K562 (cell line): ENCODE measurements around the gene S100A3. TPM values are rescaled to one million over a fixed set of nuclear protein-coding genes. Genes with fewer than 3 reads are reported as not detected.

Experiments used
- ATAC-seq: fragments of 200-7000 bp; cut with Tn5 transposase; 3 replicates; pipeline ENCODE4 v1.9.1; 2020; ENCODE audit warnings: moderate library complexity
- BruUV-seq: library from RNA; stranded (reverse); fragments of 400-500 nt; replicated peaks from 2 replicates; lab custom pipeline; 2021; lab: Mats Ljungman, UMichigan
- CTCF ChIA-PET: fragments of 300-600 bp; formaldehyde crosslinking; extraction: SDS; loops from one replicate; lab custom pipeline; 2021; ENCODE audit warnings: low intra/inter-chr PET ratio; lab: Yijun Ruan, JAX
- POLR2A ChIA-PET: fragments of 300-600, 350-650 bp; sonication (Branson Sonifier 250); formaldehyde crosslinking; extraction: SDS; loops from one replicate; lab custom pipeline; 2021; ENCODE audit warnings: antibody characterized with exemption, inconsistent platforms; lab: Yijun Ruan, JAX
- DNase-seq, 4 experiments: peaks; one replicate each; pipeline versions ENCODE4 v3.0.0 to v3.0.0-alpha.2; 2011 to 2018; ENCODE audit warnings: low spot score in 3 of 4, mixed read lengths in 3 of 4; ENCODE audit errors: extremely low read depth in 1 of 4
- FAIRE-seq: peaks from 2 replicates; lab custom pipeline; 2011; peaks lifted over from hg19 to GRCh38; lab: Jason Lieb, UNC
- H2AFZ ChIP-seq: 2 replicates; pipeline ENCODE4 v1.6.0; 2011; ENCODE audit warnings: low read depth, low read length, control low read depth, inconsistent platforms
- H3K27ac ChIP-seq: fragments of 200-600 bp; 3 replicates; pipeline ENCODE4 v1.8.0; 2011; ENCODE audit warnings: low read depth, mild to moderate bottlenecking, control low read depth, inconsistent platforms, low read length, moderate library complexity, mixed read lengths; ENCODE audit errors: extremely low read depth
- H3K27me3 ChIP-seq, 2 experiments: fragments of 300-600 bp in 1 of 2; 2 replicates in 1 of 2; 3 replicates in 1 of 2; pipeline versions ENCODE4 v1.6.0 to v1.8.0; 2011; ENCODE audit warnings: inconsistent platforms in 2 of 2, low read length in 2 of 2, mild to moderate bottlenecking in 1 of 2, mixed read lengths in 1 of 2, moderate library complexity in 1 of 2; ENCODE audit not compliant: control insufficient read depth in 2 of 2, insufficient read depth in 2 of 2
- H3K36me3 ChIP-seq: fragments of 300-600 bp; 3 replicates; pipeline ENCODE4 v1.8.0; 2011; ENCODE audit warnings: mild to moderate bottlenecking, low read length, inconsistent platforms; ENCODE audit not compliant: control insufficient read depth, insufficient read depth
- H3K4me1 ChIP-seq, 2 experiments: fragments of 200-600 bp in 1 of 2; replicated peaks in 1 of 2; 2 replicates in 1 of 2; 3 replicates in 1 of 2; pipeline versions ENCODE4 v1.5.1 to v1.8.0; 2011; ENCODE audit warnings: inconsistent platforms in 2 of 2, low read length in 2 of 2, mild to moderate bottlenecking in 1 of 2, mixed read lengths in 1 of 2, moderate library complexity in 1 of 2; ENCODE audit not compliant: control insufficient read depth in 2 of 2, insufficient read depth in 2 of 2
- H3K4me2 ChIP-seq: 2 replicates; pipeline ENCODE4 v1.6.1; 2011; ENCODE audit warnings: low read length, control low read depth, inconsistent platforms, mixed read lengths; ENCODE audit not compliant: insufficient read depth
- H3K4me3 ChIP-seq: fragments of 200-600 bp; sonication (generic), shearing (Covaris generic); 2 replicates; pipeline ENCODE4 v1.5.1; 2016; ENCODE audit warnings: control low read depth, inconsistent platforms
- H3K79me2 ChIP-seq: fragments of 200-600 bp; 3 replicates; pipeline ENCODE4 v1.8.0; 2011; ENCODE audit warnings: low read length, inconsistent platforms; ENCODE audit not compliant: control insufficient read depth, insufficient read depth
- H3K9ac ChIP-seq, 2 experiments: 2 replicates each; pipeline versions ENCODE4 v1.6.0 to v1.6.1; 2011; ENCODE audit warnings: low read depth in 2 of 2, low read length in 2 of 2, control low read depth in 1 of 2, inconsistent platforms in 1 of 2, mild to moderate bottlenecking in 1 of 2, mixed read lengths in 1 of 2; ENCODE audit not compliant: insufficient read depth in 1 of 2
- H3K9me1 ChIP-seq: one replicate; pipeline ENCODE4 v1.6.0; 2011; ENCODE audit warnings: inconsistent platforms, mild to moderate bottlenecking, low read length, moderate library complexity; ENCODE audit not compliant: control insufficient read depth, insufficient read depth
- H3K9me3 ChIP-seq: replicated peaks from 2 replicates; pipeline ENCODE4 v1.5.1; 2011; ENCODE audit warnings: low read depth, low read length, inconsistent platforms; ENCODE audit not compliant: control insufficient read depth, insufficient read depth
- H4K20me1 ChIP-seq: replicated peaks from 2 replicates; pipeline ENCODE4 v1.6.1; 2011; ENCODE audit warnings: low read length, inconsistent platforms, mixed read lengths; ENCODE audit not compliant: control insufficient read depth, insufficient read depth
- BRD9 ChIP-seq: fragments of 450-650 bp; IDR thresholded peaks from 2 replicates; pipeline ENCODE4 v1.6.1; 2018; ENCODE audit warnings: low read depth; ENCODE audit not compliant: partially characterized antibody
- CHD4 ChIP-seq: fragments of 200-600 bp; sonication (generic); IDR thresholded peaks from 3 replicates; pipeline ENCODE4 v1.6.1; 2012; ENCODE audit warnings: low read depth, mild to moderate bottlenecking, mixed read lengths, low read length, inconsistent platforms; ENCODE audit not compliant: insufficient read depth, insufficient replicate concordance, poor library complexity, severe bottlenecking
- CREM ChIP-seq: IDR thresholded peaks from 2 replicates; pipeline ENCODE4 v1.6.1; 2014; ENCODE audit warnings: antibody characterized with exemption, low read depth
- CSDE1 ChIP-seq, 2 experiments: fragments of 450-650 bp; IDR thresholded peaks; 2 replicates each; pipeline ENCODE4 v1.6.1; 2016; ENCODE audit warnings: mild to moderate bottlenecking in 1 of 2
- GTF2F1 ChIP-seq: IDR thresholded peaks from 2 replicates; pipeline ENCODE4 v1.6.1; 2011; ENCODE audit warnings: low read depth, low read length, improper control_type of control experiment
- IFI16 ChIP-seq: fragments of 250-450 bp; sonication (Bioruptor Pico); IDR thresholded peaks from 2 replicates; pipeline ENCODE4 v2.1.2; 2022; ENCODE audit warnings: mild to moderate bottlenecking, inconsistent platforms
- MEF2A ChIP-seq: IDR thresholded peaks from 2 replicates; pipeline ENCODE4 v1.6.1; 2011; ENCODE audit warnings: low read depth, mild to moderate bottlenecking, low read length, moderate library complexity; ENCODE audit not compliant: control insufficient read depth
- NONO ChIP-seq, 2 experiments: fragments of 200-400 bp in 1 of 2; fragments of 450-650 bp in 1 of 2; formaldehyde crosslinking in 1 of 2; IDR thresholded peaks; 2 replicates each; pipeline ENCODE4 v1.6.1; 2017; ENCODE audit warnings: low read depth in 2 of 2, mild to moderate bottlenecking in 2 of 2, moderate library complexity in 2 of 2, low read length in 1 of 2
- POLR2G ChIP-seq: fragments of 200-400 bp; formaldehyde crosslinking; IDR thresholded peaks from 2 replicates; pipeline ENCODE4 v1.6.1; 2017; ENCODE audit warnings: low read depth, mild to moderate bottlenecking, antibody characterized with exemption, low read length, moderate library complexity
- TGIF2 ChIP-seq: sonication (generic); formaldehyde crosslinking; IDR thresholded peaks from 2 replicates; pipeline ENCODE4 v1.8.1; 2022; ENCODE audit warnings: mild to moderate bottlenecking, missing genetic modification reagents, moderate library complexity
- TRIM25 ChIP-seq: fragments of 450-650 bp; IDR thresholded peaks from 2 replicates; pipeline ENCODE4 v1.7.0; 2016; ENCODE audit warnings: borderline replicate concordance
- ZNF778 ChIP-seq: fragments of 450-650 bp; formaldehyde crosslinking; IDR thresholded peaks from 2 replicates; pipeline ENCODE4 v1.4.0; 2020; ENCODE audit warnings: mild to moderate bottlenecking, moderate library complexity
- WGBS: fragments of 100-300 bp; shearing (Covaris generic); methylation state at CpG from one replicate; pipeline ENCODE4 v1.1.6; 2016; ENCODE audit warnings: low coverage, mixed read lengths; ENCODE audit not compliant: insufficient coverage; ENCODE audit errors: missing lambda C conversion rate; 5-methylcytosine and 5-hydroxymethylcytosine counted together
- in situ Hi-C: fragments of 300-500 bp; cut with MboI; formaldehyde crosslinking; loops from 4 replicates; pipeline ENCODE4 v1.15.0; 2018; ENCODE audit warnings: inconsistent platforms, mixed read lengths
- intact Hi-C: fragments of 100-400 bp; cut with micrococcal nuclease; formaldehyde crosslinking; loops from 2 replicates; pipeline ENCODE4 v1.14.2; 2022
- polyA plus RNA-seq, 8 experiments: library from polyadenylated mRNA; depleted of rRNA in 4 of 8; stranded (reverse) in 5 of 8; unstranded in 3 of 8; fragments of >200 nt; fragmentation: Nextera tagmentation in 2 of 8; fragmentation: Illumina TruSeq in 1 of 8; extraction: Ambion mirVana in 2 of 8; extraction: Trizol in 1 of 8; gene quantifications; 2 replicates each; pipeline versions ENCODE4 v1.2.1 to v1.2.3, GENCODE V29; 2011 to 2014; ENCODE audit warnings: inconsistent platforms in 1 of 8, missing spikeins in 1 of 8
- total RNA-seq, 7 experiments: library from RNA; depleted of rRNA in 6 of 7; stranded (reverse); fragments of >200 nt in 6 of 7; fragmentation: Illumina TruSeq in 2 of 7; extraction: Trizol in 2 of 7; gene quantifications; 2 replicates each; pipeline versions ENCODE4 v1.2.1 to v1.2.3, GENCODE V29; 2011 to 2021; ENCODE audit warnings: low replicate concordance in 1 of 7
- TF ChIP-seq, protein P1 (sequence below): fragments of 450-650 bp; formaldehyde crosslinking; IDR thresholded peaks from 2 replicates; pipeline ENCODE4 v1.4.0; 2022; ENCODE audit warnings: missing genetic modification characterization

S100A3 gene
- total and polyA plus RNA-seq, 9 of the 15 experiments (the other 6 are each of a cell fraction or from before 2014, with no cell fraction given): 0.08 to 1.7 (median 0.18) TPM; not detected in 4

- no TSS peak for BruUV-seq
- POLR2A ChIA-PET: interaction anchor here (1.1 to 2.2 kb wide), 2 partner anchors 10 kb away, joined by 5 to 8 read pairs; no protein-coding TSS in a partner anchor
- Histone ChIP-seq H3K27ac (no peak overlapping the region), H2AFZ (no peak overlapping the region), H3K36me3 (no peaks in the 10 kb centered on the region), H4K20me1 (no peaks in the 10 kb centered on the region), H3K9me3 (no peaks in the 10 kb centered on the region), H3K79me2 (no peaks in the 10 kb centered on the region), H3K4me2 (no peak overlapping the region), H3K4me3 (no peak overlapping the region), H3K9me1 (peaks cover under 1% of the 10 kb centered on the region), H3K27me3 (no peaks in the 10 kb centered on the region), H3K4me1 (peaks cover under 1% of the 10 kb centered on the region in 2 experiments; a peak in 2 of 5 replicates), H3K9ac (no peak overlapping the region)
- DNase-seq (no peak), FAIRE-seq (no peak), ATAC-seq (no peak)
- CTCF ChIA-PET: no interaction called here
- intact Hi-C loops (no loop called here), in situ Hi-C loops (loop anchor here (10.0 kb wide), 1 partner anchor 45 kb away; no protein-coding TSS in a partner anchor)
- WGBS: 72% methylated on average over 2 of the region's 2 CpGs
- no peak for TF ChIP-seq TRIM25
- no peak for TF ChIP-seq POLR2G
- no peak for TF ChIP-seq CHD4
- TF ChIP-seq TGIF2 (CRISPR knock-in tag): no peak
- TF ChIP-seq NONO (IDR thresholded peaks at IDR 0.05; ENCODE audit: low read depth in 2 of 2, low read length in 1 of 2): no peak
- no peak for TF ChIP-seq MEF2A
- TF ChIP-seq CSDE1 (IDR thresholded peaks at IDR 0.05): no peak
- no peak for TF ChIP-seq BRD9
- TF ChIP-seq IFI16 (CRISPR knock-in tag): no peak
- no peak for TF ChIP-seq ZNF778
- no peak for TF ChIP-seq CREM
- TF ChIP-seq, protein P1, sequence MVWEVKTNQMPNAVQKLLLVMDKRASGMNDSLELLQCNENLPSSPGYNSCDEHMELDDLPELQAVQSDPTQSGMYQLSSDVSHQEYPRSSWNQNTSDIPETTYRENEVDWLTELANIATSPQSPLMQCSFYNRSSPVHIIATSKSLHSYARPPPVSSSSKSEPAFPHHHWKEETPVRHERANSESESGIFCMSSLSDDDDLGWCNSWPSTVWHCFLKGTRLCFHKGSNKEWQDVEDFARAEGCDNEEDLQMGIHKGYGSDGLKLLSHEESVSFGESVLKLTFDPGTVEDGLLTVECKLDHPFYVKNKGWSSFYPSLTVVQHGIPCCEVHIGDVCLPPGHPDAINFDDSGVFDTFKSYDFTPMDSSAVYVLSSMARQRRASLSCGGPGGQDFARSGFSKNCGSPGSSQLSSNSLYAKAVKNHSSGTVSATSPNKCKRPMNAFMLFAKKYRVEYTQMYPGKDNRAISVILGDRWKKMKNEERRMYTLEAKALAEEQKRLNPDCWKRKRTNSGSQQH (CRISPR knock-in tag): no peak
- TF ChIP-seq GTF2F1: no peak
Measured at GRCh38 chr1:153560241-153560640, 11.2 kb upstream of the S100A3 start.
